Mucosa of gallbladder (tissue), 1 donor: ENCODE measurements around the gene RGL2. TPM values are rescaled to one million over a fixed set of nuclear protein-coding genes. Genes with fewer than 3 reads are reported as not detected.

Experiments used
- DNase-seq: peaks from one replicate; pipeline ENCODE4 v3.0.0-alpha.2; 2020; ENCODE audit warnings: low spot score
- total RNA-seq: library from RNA; stranded (reverse); gene quantifications from one replicate; pipeline ENCODE4 v1.2.1, GENCODE V29; 2021
- donor health status: DM: no; HTN: no; CAD: no.

Gene RGL2
- total RNA-seq, 1 donor from 2014 or later = 158 TPM

DNA sequence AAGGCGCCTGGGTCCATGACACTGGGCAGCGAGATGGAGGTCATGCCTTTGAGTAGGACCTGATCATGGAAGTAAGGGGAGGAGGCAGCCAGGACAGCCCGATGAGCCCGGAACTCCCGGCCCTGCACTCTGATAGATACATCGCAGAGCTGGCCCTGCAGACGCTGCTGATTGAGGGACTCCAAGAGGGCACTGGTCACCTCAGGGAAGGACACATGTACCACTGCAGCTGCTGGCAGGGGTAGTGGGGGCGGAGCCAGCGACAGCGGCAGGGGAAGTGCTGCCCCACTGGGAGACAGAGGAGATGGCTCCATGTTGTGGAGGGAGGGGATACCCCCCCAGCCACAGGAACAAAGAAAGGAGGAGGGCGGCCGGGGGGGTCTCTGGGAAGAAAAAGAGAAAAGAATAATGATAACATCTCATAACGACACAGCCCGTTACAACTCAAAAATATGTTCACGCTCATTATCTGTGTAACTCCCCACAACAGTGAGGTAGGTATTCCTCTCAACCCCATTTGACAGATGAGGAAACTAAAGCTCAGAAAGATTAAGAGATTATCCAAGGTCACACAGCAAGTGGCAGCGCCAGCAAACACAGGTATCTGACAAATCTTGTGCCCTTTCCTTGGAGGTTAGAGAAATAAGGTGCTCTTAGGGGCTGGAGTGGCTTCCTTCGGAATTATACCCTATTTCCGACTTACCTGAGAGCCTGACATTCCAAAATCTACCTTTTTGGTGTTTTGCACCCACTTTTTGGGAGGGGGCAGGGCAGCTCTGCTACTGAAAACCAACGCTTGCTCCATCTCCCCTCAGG is 18.1 kb upstream of the RGL2 start:
- no peak for DNase-seq

GRCh38 chr6:33315793-33316602 is 17.3 kb upstream of the RGL2 start:
- no peak for DNase-seq

DNA sequence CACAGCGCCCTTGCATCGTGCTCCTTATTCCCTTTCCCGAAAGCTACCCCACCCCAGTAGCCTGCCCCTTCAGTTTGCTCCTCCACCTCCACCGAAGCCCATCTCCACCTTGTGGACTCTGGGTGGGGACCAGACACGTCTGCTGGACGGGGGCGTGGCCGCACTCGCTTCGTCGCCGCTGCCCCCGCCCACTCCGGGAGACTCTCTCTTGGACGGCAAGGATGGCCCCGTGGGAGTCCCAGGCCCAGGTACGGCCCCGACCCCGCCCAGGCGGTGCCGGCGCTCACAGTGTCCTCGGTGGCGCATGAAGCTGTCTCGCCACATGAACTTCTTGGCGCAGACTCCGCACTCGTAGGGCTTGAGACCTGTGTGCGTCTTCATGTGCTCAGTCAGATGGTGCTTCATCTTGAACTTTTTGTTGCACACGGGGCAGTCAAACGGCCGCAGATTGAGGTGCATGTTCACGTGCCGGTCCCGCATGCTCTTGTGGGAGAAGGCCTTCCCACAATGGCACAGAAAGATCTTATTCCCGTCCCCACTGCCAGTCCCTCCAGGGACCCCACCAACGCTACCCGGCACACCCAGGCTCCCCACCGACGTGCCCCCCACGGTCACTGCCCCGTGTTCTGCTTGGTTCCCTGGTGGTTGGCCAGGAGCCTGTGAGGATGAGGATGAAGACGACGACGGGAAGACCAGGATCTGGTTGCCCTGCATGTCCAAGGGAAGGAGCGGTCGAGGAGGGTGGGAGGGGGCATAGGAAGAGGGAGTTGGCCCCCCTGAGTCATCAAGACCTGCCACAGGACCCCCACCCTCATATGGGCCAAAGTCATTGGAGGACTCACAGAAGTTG is 16.4 kb upstream of the RGL2 start:
- DNase-seq = peak; percentile 43

- peak; percentile 58 for DNase-seq
Observed at GRCh38 chr6:33314515-33314942, 15.8 kb upstream of the RGL2 start.

DNA sequence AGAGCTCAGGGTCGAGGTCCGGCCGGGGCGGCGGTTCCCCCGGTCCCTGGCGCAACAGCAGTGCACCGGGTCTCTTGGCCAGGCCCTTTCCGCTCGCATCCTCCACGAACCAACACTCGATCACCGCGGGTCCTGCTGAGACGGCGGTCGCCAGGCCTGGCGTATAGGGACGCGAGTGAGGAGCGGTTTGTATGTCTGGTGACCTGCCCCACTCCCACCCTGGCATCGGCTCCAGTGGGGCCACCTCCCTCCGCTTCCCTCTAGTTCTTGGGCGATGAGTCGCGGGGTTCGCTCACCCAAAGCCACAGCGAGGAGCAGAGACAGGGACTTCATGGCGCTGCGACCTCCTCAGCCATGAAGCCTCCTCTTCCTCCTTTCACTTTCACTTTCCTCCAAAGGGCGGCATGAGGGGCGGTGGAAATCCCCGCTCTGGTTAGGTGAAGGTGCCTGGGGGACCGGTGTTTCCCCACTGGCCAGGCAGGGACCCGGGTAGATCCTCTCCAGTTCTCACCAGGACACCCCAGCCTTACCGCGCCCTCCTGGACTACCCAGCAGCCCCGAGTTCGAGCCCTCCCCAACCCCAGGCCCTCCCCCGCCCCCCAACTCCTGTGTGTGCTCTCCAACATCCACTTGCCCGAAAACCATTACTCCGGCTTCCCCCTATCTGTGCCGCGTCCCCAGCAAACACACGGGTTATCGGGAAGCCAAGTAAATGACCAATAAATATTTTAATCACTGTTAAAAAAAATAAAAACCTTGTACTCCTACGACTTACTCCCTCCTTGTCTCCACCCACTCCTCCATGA is 15.2 kb upstream of the RGL2 start, which contains the start of gene TAPBP:
TSS of gene TAPBP (minus strand) at position 370 of the 806 bp plus-strand sequence. CDS start at position 333, 37 bp downstream.
- peak; percentile 48 for DNase-seq

DNA sequence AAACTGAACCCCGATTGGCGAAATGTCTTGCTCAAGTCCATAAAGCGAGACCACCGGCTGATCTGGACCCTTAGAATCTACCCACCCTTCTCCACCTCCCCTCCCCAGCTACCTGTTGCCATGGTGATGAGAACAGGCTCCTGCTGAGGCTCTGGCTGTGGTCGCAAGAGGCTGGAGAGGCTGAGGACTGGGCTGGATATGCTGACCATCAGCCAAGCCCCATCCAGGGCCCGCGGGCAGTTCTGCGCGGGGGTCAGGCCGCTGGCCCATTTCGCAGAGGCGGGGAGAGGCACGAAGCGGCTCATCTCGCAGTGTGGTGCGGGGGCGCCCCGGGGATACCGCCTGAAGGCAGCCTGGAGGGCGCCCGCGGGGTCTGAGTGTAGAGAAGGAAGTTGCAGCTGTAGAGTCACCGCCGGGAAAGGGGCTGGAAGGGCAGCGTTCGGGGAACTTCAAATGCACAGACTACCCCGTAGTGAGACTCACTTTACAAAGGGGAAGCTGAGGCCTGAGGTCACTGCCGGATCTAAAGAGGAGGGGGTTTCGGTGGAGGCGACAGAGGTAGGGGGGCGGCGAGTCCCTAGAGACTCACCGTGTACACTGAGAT is 14.5 kb upstream of the RGL2 start:
- peak; percentile 33 for DNase-seq

- peak; percentile 83 for DNase-seq
Observed at GRCh38 chr6:33312361-33313104, 13.8 kb upstream of the RGL2 start.

DNA sequence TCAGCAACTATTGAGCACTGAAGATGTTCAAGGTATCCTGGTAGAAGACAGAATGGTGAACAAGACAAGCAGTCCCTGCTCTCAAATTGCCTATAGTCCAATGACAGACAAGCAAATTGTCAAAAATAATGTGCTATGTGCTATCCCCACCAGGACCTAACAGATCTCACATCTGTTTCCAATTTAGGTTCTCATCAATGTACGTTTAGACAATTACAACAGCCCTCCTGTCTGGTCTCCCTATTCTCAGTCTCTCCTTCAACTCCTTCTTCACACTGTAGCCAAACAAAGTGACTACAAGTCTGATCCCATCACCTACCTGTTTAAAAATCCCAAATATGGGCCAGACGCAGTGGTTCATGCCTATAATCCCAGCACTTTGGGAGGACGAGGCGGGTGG is 7.6 kb upstream of the RGL2 start:
- DNase-seq = no peak

GRCh38 chr6:33305052-33305451 is 6.3 kb upstream of the RGL2 start:
- DNase-seq = no peak

- DNase-seq = no peak
Observed at GRCh38 chr6:33304216-33304615, 5.5 kb upstream of the RGL2 start.

DNA sequence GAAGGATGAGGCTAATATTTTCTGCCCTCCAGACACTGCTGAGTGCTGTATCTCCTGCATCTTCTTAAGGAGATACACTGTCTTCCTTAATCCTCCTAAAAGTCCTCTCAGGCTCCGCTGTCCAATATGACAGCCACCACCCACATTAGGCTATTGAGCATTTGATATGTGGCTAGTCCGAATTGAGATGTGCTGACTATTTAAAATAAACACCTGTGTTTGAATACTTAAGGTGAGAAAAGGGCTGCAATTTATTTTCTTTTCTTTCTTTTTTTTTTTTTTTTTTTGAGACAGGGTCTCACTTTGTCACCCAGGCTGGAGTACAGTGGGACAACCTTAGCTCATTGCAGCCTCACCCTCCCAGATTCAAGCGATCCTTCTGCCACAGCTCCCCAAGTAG is 3.1 kb upstream of the RGL2 start:
- no peak for DNase-seq

DNA sequence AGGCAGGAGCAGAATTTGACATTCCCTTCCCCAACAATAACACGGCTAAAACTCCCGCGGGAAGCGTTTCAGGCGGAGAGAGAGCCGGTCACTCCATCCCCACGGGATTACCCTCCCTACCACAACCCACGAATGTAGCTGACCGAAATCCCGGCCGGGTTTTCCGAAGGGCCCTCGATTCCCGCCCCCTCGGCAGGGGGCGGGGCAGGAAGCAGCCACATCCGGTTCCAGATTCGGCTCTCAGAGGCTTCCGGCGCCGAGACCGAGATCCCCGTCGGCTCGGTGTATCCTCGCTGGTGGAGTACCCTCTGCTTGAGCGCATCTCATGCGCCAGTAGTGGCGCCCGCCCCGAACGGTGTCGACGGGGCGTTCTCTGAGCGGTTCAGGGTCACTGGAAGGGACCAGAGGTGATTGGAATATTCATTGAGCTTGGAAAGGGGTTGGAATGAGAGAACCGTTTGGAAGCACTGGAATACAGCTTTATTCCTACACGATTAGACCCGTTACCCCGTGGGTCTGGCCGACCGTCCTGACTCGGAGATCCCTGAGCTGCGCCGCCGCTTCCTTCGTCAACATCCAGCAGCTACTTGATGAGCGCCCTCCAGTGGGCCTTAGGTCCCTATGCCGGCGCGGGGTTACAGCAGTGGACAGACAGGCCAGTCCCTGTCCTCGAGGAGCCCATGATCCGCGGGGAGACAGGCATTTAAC is 649 bp upstream of the RGL2 start:
- DNase-seq = peak; percentile 94

- peak; percentile 76 for DNase-seq
Observed at GRCh38 chr6:33297956-33298772, 578 bp downstream of the RGL2 start.

DNA sequence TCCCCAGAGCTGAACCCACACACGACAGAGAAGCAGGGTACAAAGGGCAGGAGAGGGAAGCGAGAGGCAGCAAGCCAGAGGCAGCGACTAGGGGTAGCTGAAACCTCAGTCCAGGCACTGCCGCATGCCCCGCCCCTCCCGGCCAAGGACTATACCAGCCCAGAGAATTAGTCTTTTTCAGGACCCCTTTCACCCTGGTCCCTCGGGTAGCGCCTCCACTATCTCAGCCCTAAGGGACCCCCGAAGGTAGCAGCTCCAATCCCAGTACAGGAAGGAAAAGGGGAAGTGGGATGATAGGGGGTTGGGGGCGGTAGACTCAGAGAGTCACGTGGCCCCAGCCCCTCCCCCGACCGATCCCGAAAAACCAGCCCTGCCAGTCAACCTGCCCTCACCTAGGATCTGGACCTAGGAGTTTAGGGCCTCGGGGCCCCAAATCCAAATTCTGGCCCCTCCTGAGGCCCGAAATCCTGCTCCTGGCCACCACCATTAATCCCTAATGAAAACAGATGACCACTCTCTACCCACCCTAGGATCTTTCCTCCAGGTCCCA is 1.3 kb downstream of the RGL2 start:
- peak; percentile 58 for DNase-seq

GRCh38 chr6:33296797-33297405 is 1.8 kb downstream of the RGL2 start:
- DNase-seq = no peak

GRCh38 chr6:33295621-33296369 is 2.9 kb downstream of the RGL2 start:
- DNase-seq = no peak
